ENCODE measurements around the gene MAP3K19.

Gene MAP3K19

GRCh38 chr2:134919341-134920210 lies 127.7 kb downstream of the MAP3K19 start:
- peak in 1 of 2 experiments; percentile 37 for DNase-seq

GRCh38 chr2:134918526-134919340 lies 128.5 kb downstream of the MAP3K19 start, which contains the start of gene CCNT2:
TSS of gene CCNT2 (plus strand) at chr2:134918822. CDS start at chr2:134918855, 33 bp downstream.
- DNase-seq, result peak; percentile 98 to 99

GRCh38 chr2:134917888-134918525 lies 129.2 kb downstream of the MAP3K19 start:
- peak; percentile 96 to 99 for DNase-seq

- no peak for DNase-seq
Observed at GRCh38 chr2:134917360-134917865, 129.8 kb downstream of the MAP3K19 start.
